ENCODE measurements around the gene KCNK7.

The KCNK7 gene

DNA sequence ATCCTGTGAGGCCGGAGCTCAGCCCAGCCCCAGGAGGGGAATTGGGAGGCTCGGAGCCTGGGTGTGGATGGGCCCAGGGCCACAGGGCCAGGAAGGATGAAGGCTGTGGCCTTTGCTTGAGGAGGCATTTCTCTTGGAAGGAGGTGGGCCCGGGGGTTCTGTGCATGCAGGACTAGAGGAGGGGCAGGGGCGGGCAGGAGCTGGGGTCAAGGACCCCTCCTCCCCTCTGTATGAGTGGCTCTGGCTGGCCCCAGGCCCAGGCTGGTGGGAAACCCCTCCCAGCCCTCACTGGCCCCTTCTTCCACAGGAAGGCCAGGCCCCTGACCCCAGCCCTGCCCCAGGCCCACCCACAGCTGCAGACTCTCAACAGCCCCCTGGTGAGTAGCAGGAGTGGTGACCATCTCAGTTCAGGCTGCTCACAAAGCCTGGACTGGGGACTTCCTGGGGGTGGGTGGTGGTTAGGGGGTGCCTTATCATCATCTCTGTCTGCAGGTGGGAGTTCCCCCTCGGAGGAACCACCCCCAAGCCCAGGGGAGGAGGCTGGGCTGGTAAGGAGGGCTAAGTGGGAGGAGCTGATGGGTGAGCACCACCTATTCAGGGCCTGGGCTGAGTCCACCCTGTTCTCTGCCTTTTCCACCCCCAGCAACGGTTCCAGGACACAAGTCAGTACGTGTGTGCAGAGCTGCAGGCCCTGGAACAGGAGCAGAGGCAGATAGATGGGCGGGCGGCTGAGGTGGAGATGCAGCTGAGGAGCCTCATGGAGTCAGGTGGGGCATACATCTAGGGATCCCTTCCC, 6.0 kb downstream of the KCNK7 start:
- DNase-seq (ENCODE audit: insufficient read length, low spot score), result no peak
- FAIRE-seq, result no peak

GRCh38 chr11:65588199-65589054, 7.2 kb downstream of the KCNK7 start:
- no peak for FAIRE-seq

GRCh38 chr11:65586676-65587075, 8.9 kb downstream of the KCNK7 start:
- FAIRE-seq, result peak; percentile 92

More at GRCh38 chr11:65588199-65589054, 7.2 kb downstream of the KCNK7 start:
- DNase-seq (ENCODE audit: insufficient read length, low spot score), result peak; percentile 100

GRCh38 chr11:65586247-65586630, 9.4 kb downstream of the KCNK7 start:
- FAIRE-seq, result no peak

More at GRCh38 chr11:65586676-65587075, 8.9 kb downstream of the KCNK7 start:
- no peak for DNase-seq (ENCODE audit: insufficient read length, low spot score)

DNA sequence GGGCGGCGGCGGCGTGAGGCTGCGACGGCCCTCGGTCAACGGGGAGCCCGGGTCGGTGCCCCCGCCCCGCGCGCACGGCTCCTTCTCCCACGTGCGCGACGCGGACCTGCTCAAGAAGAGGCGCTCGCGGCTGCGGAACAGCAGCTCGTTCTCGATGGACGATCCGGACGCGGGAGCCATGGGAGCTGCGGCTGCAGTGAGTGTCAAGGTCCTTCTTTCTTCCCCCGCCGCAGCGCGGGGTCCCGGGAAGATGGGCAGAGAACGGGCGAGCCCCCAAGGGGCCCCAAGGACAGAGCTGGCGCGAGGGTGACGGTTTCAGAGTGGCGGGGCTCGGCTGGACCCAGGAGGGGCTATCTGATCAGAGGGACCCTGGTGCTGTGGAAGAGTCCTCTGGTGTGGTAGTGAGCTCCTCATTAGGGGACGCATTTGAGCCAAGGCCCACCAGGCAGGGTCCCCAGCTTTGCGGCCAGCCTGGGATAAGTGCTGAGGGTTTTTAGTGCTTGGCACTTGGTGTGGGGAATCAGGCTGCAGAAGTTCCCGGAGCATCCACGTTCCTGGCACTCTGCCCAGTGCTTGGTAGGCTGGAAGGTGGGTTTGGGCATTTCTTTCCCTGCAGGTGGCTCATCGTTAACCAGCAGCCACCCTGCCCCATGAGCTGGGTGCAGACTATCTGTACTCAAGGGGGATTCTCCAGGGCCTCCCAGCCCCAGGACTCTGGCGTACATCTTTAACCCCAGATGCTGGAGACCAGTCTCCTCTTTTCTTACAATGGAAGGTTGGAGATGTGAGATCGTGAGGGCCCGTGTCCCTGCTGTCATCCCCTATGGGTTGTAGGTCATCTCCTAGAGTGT, 10.0 kb downstream of the KCNK7 start:
- no peak for FAIRE-seq

More at GRCh38 chr11:65586247-65586630, 9.4 kb downstream of the KCNK7 start:
- DNase-seq (ENCODE audit: insufficient read length, low spot score), result no peak

GRCh38 chr11:65584723-65585171, 10.9 kb downstream of the KCNK7 start:
- no peak for FAIRE-seq
- no peak for DNase-seq (ENCODE audit: insufficient read length, low spot score)

More for the DNA sequence above, 10.0 kb downstream of the KCNK7 start:
- DNase-seq (ENCODE audit: insufficient read length, low spot score), result no peak

DNA sequence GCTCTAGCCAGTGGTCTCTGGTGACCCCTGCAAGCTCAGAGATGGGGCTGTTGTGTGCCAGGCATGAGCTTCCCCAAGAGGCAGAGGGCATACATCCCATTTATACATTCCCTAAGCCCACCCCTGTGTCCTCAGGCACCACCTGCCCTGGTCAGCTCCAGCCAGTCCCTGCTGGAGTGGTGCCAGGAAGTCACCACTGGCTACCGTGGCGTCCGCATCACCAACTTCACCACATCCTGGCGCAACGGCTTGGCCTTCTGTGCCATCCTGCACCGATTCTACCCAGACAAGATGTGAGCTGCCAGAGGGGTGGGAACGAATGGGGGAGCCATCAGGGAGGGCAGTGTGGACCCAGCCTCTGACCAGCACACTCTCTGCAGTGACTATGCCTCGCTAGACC, 11.5 kb downstream of the KCNK7 start:
- FAIRE-seq, result no peak
- no peak for DNase-seq (ENCODE audit: insufficient read length, low spot score)

DNA sequence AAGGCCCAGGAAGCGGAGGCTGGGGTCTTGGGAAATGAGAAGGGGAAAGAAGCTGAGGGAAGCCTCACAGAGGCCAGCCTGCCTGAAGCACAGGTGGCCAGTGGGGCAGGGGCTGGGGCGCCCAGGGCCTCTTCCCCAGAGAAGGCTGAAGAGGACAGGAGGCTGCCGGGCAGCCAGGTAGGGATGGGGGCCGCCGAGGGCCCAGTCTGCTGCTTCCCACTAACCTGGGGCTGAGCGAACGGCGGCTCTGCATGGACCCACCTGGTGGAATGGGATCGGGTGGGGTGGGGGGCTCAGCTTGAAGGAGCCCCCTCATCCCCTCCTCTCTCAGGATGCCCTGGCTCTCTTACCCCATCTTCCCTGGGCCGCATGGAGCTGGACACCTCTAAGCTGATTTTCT, 12.0 kb downstream of the KCNK7 start:
- no peak for FAIRE-seq
- no peak for DNase-seq (ENCODE audit: insufficient read length, low spot score)

GRCh38 chr11:65581928-65582327, 13.7 kb downstream of the KCNK7 start:
- no peak for FAIRE-seq
- no peak for DNase-seq (ENCODE audit: insufficient read length, low spot score)

DNA sequence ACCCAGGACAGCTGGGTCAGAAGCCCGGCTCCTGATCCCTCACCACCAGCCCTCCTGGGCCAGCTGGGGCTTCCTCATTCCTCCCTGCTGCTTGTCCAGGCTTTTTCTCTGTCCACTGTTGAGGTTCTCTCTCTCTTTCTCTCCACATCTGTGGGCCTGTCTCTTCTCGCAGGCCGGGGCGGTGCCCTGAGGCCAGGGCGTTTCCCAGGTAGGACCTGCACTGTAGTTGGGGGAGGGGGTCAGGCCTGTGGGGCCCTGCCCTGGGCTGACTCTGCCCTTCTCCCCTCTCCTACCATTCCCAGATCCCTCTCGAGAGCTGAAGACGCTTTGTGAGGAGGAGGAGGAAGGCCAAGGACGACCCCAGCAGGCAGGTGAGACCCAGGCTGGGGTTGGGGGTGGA, 14.8 kb downstream of the KCNK7 start:
- DNase-seq (ENCODE audit: insufficient read length, low spot score) (no peak), FAIRE-seq (no peak)

DNA sequence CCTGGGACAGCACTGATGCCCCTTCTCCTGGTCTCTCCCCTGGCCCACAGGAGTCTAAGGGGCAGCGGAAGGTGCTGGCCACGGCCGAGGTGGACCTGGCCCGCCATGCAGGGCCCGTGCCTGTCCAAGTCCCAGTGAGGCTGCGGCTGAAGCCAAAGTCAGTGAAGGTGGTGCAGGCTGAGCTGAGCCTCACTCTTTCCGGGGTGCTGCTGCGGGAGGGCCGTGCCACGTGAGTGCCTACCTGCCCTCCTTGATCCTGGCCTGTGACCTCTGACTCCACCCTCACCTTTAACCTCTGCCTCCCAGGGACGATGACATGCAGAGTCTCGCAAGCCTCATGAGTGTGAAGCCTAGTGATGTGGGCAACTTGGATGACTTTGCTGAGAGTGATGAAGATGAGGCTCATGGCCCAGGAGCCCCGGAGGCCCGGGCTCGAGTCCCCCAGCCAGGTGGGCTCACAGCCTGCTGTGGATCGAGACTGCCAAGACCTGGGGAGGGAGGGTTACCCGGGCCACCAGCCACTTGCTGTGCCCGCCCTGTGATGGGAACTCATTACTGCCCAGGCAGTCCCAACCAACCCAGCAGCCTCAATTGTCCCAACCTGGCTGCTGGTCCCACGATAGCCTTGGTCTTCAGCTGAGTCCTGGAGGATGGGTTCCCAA, 15.4 kb downstream of the KCNK7 start:
- FAIRE-seq, result no peak

GRCh38 chr11:65579291-65579690, 16.3 kb downstream of the KCNK7 start:
- DNase-seq (ENCODE audit: insufficient read length, low spot score) (no peak), FAIRE-seq (no peak)

More for the DNA sequence above, 15.4 kb downstream of the KCNK7 start:
- DNase-seq (ENCODE audit: insufficient read length, low spot score), result no peak

DNA sequence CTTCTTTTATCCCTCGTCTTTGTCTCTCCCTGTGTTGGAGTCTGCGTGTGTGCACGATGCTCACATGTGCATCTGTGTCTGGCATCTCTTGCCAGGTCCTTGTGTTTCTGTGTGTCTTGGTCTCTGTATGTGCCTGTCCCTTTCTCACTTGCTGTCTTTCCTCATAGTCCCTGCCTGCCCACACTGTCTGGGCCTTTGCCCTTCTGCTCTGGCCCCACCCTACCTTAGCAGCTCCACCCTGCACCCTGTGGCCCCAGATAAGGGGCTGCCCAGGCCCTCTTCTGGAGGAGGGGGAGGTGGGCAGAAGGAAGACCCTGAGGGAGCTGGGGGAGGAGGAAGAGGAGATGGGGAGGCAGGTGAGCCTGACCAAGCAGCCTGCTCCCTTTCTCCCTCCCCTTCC, 16.9 kb downstream of the KCNK7 start:
- no peak for FAIRE-seq
- no peak for DNase-seq (ENCODE audit: insufficient read length, low spot score)

GRCh38 chr11:65578134-65578533, 17.5 kb downstream of the KCNK7 start:
- FAIRE-seq (no peak), DNase-seq (ENCODE audit: insufficient read length, low spot score) (no peak)

DNA sequence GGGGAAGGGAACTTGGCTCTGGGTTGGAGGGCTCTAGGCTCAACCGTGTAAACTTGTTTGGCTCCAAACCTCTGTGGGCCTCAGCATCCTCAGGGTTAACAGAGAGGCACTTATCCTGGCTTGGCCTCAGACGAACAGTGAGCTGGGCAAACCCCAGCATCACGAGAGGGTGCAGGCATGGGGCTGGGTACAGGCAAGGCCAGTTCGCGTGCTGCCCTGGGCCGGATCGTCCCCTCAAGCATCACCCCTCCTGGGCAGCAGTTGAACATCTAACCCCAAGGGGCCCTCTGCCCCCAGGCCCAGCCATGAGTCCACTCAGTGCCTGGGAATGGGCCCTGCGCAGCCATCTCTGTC, 17.9 kb downstream of the KCNK7 start:
- DNase-seq (ENCODE audit: insufficient read length, low spot score) (no peak), FAIRE-seq (no peak)

DNA sequence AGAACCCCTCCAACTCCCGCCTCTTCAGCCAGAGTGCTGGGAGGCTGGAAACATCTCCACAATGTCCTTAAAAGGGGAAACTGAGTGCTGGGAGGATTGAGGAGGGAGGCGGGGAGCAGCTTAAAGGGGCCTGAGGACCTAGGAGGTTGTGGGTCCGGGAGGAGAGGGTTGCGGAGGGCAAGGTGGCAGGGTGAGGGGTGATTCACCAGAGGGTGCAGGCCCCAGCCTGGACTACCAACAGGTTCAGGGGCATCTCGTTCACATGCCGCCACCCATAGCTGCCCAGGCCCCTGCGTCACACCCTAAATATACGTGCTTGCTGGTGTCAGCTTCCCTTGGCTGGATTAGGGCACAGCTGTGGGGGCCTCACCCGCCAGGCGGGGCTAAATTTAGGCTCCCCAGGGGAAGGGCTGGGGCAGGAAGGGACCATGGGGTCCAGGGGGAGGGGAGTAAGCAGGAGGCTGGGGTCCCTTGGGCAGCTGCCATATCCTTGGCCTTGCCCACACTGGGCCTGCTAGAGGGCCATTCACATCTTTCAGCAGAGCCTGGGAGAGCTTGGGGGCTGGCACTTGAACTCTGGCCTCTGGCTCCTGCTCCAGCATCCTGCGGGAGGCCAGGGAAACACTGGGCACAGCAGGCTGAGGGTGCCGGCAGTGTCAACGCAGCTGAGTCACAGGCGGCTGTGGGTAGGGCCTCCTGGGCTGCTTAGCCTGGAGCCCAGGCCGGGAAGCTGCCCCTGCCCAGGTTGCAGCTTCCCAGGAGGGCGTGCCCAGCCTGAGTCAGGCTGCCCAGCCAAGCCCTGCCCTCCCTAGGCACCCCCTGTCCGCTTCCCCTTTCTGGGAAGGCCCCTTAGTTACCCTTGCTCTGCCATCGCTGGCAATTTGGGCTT, 18.5 kb downstream of the KCNK7 start:
- FAIRE-seq, result peak; percentile 81
- DNase-seq (ENCODE audit: insufficient read length, low spot score), result no peak

DNA sequence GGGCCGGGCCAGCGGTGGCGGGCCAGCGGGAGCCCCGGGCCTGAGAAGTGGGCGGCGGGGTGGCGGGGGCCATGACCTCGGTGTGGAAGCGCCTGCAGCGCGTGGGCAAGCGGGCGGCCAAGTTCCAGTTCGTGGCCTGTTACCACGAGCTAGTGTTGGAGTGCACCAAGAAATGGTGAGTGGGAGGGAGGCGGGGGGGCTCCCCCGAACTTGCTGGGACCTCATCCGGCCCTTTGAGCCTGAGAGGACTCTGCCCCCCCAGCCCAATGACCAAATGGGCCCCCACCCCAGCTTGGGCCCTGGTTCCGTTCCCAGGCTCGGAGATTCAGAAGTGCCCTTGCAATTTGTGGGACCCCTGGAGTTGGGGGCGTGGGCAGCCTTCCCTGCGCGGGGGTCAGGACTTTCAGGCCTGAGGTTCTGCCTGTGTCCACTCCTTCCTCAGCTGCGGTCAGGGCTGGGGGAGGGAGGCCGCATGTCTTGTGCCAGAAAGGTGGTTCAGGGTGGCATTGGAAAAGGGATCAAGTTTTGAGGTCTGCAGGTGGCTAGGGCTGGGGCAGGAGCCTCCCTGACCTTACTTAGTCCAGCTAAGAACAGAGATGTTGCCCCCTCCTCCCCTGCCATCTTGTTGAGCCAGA, 19.3 kb downstream of the KCNK7 start:
- FAIRE-seq, result peak; percentile 28
- DNase-seq (ENCODE audit: insufficient read length, low spot score), result no peak

DNA sequence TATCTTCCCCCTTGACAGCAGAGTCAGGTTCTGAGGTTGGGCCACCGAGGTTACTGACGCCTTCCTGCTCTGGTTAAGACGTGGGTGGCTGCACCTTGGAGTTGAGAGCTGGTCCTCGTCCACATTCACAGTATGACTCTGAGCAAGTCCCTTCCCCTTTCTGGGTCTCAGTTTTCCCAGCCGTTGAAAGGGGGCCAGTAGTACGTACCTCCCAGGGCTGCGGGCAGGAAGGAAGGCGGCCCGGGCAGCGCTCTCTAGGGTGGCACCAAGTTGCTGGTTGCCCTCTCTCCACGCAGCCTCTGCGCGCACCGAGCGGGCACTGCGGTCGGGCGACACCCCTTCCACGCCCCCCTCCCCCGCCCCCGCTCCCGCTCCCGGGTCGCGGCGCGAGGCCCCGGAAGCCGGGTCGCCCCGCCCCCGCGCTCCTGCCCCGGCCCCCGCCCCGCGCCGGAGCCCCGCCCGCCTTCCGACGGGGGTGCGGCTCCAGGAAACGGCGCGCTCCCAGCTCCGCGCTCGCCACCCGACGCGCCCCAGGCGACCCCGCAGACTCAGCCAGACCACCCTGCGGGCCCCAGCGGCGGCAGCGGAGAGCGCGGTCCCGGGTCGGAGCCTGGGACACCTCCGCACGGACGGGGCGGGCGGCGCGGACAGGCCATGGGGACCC, 19.9 kb downstream of the KCNK7 start, which contains the start of gene EHBP1L1:
Gene EHBP1L1 (plus strand): TSS at position 486 of the 664 bp plus-strand sequence. CDS start 250 bp downstream, outside the sequence.
- FAIRE-seq (peak; percentile 4), DNase-seq (ENCODE audit: insufficient read length, low spot score) (peak; percentile 89)

Measured in GM19239 (cell line).